GM23338 (cell line): ENCODE results near the gene CIZ1.

Experiments
- CREB1 ChIP-seq: fragments of 250-450 bp; sonication (Bioruptor Pico); IDR thresholded peaks from 2 replicates; pipeline ENCODE4 v1.5.0; 2020; ENCODE audit warnings: low read depth, mild to moderate bottlenecking, moderate library complexity
- CTCF ChIP-seq, 2 experiments: fragments of 200-600 bp in 1 of 2; sonication (generic) in 1 of 2; conservative IDR thresholded peaks; 2 replicates each; pipeline versions ENCODE4 v1.5.1 to v1.6.1; 2016 to 2017; ENCODE audit warnings: antibody characterized with exemption in 2 of 2, low read depth in 2 of 2, mild to moderate bottlenecking in 2 of 2, moderate library complexity in 1 of 2
- ETS1 ChIP-seq: IDR thresholded peaks from 2 replicates; pipeline ENCODE4 v1.6.1; 2016; ENCODE audit warnings: antibody characterized with exemption
- EZH2 ChIP-seq: fragments of 200-600 bp; sonication (generic); IDR thresholded peaks from one replicate; pipeline ENCODE4 v1.8.0; 2017; ENCODE audit warnings: antibody characterized with exemption, mild to moderate bottlenecking, low read depth; ENCODE audit not compliant: unreplicated experiment
- EZH2phosphoT487 ChIP-seq: fragments of 200-600 bp; sonication (generic); IDR thresholded peaks from one replicate; pipeline ENCODE4 v1.8.1; 2018; ENCODE audit warnings: antibody characterized with exemption; ENCODE audit not compliant: unreplicated experiment
- JUNB ChIP-seq: IDR thresholded peaks from one replicate; pipeline ENCODE4 v1.6.1; 2016; ENCODE audit warnings: antibody characterized with exemption; ENCODE audit not compliant: unreplicated experiment
- POLR2AphosphoS5 ChIP-seq: IDR thresholded peaks from 2 replicates; pipeline ENCODE4 v1.6.1; 2016; ENCODE audit warnings: antibody characterized with exemption, low read depth
- REST ChIP-seq: IDR thresholded peaks from one replicate; pipeline ENCODE4 v1.6.1; 2018; ENCODE audit warnings: antibody characterized with exemption; ENCODE audit not compliant: unreplicated experiment
- STAT1 ChIP-seq: IDR thresholded peaks from one replicate; pipeline ENCODE4 v1.6.1; 2016; ENCODE audit warnings: antibody characterized with exemption; ENCODE audit not compliant: unreplicated experiment
- ZNF462 ChIP-seq: fragments of 250-450 bp; sonication (Bioruptor Pico); IDR thresholded peaks from 2 replicates; pipeline ENCODE4 v1.5.0; 2020; ENCODE audit warnings: mild to moderate bottlenecking, moderate library complexity

- TF ChIP-seq CREB1 (no peak), EZH2 (no peak), CTCF (conservative IDR thresholded peaks at IDR 0.05; ENCODE audit: low read depth in 2 of 2) (peak in 1 of 2 experiments; percentile 47; a peak in 3 of 4 replicates), POLR2AphosphoS5 (no peak), REST (no peak), EZH2phosphoT487 (no peak), ZNF462 (no peak), JUNB (no peak), STAT1 (no peak), ETS1 (no peak)
Measured at GRCh38 chr9:128205296-128205944, 14.0 kb upstream of the CIZ1 start.
